Panc1 (cell line): ENCODE results near the gene DSCAML1. TPM values are rescaled to one million over a fixed set of nuclear protein-coding genes. Genes with fewer than 3 reads are reported as not detected.

Source experiments
- ATAC-seq: fragments of 200-7000 bp; cut with Tn5 transposase; 2 replicates; pipeline ENCODE4 v1.9.1; 2020; ENCODE audit warnings: mild to moderate bottlenecking, moderate library complexity
- BruUV-seq: library from RNA; stranded (reverse); fragments of 400-500 nt; replicated peaks from 2 replicates; lab custom pipeline; 2021; lab: Mats Ljungman, UMichigan
- CTCF ChIA-PET: fragments of 300-600 bp; sonication (Branson Sonifier 250); formaldehyde crosslinking; loops from one replicate; lab custom pipeline; 2022; ENCODE audit warnings: antibody characterized with exemption; lab: Charles Lee
- POLR2A ChIA-PET: fragments of 300-600 bp; sonication (Branson Sonifier 250); formaldehyde crosslinking; loops from one replicate; lab custom pipeline; 2022; ENCODE audit warnings: antibody characterized with exemption; lab: Charles Lee
- DNase-seq: peaks from one replicate; pipeline ENCODE4 v3.0.0-alpha.2; 2010; ENCODE audit warnings: low read depth, low spot score
- H3K27ac ChIP-seq: 2 replicates; pipeline ENCODE4 v1.5.1; 2011; ENCODE audit warnings: mild to moderate bottlenecking, low read length, inconsistent platforms
- H3K27me3 ChIP-seq: fragments of 200-500 bp; sonication (Bioruptor generic); 2 replicates; pipeline ENCODE4 v1.6.0; 2014; ENCODE audit warnings: low read length, inconsistent platforms; ENCODE audit not compliant: control insufficient read depth, insufficient read depth
- H3K36me3 ChIP-seq: fragments of 200-500 bp; sonication (Bioruptor generic); 2 replicates; pipeline ENCODE4 v1.5.1; 2014; ENCODE audit warnings: inconsistent platforms, mild to moderate bottlenecking, low read length, moderate library complexity; ENCODE audit not compliant: control insufficient read depth, insufficient read depth
- H3K4me1 ChIP-seq: 2 replicates; pipeline ENCODE4 v1.5.1; 2011; ENCODE audit warnings: inconsistent platforms, mild to moderate bottlenecking, low read length, moderate library complexity; ENCODE audit not compliant: control insufficient read depth, insufficient read depth
- H3K4me3 ChIP-seq, 2 experiments: 2 replicates each; pipeline ENCODE4 v1.5.1; 2011 to 2012; ENCODE audit warnings: low read depth in 2 of 2, low read length in 2 of 2, mild to moderate bottlenecking in 2 of 2, inconsistent platforms in 1 of 2, moderate library complexity in 1 of 2
- H3K9me3 ChIP-seq: fragments of 200-500 bp; sonication (Bioruptor generic); 2 replicates; pipeline ENCODE4 v1.5.1; 2014; ENCODE audit warnings: low read depth, mild to moderate bottlenecking, inconsistent platforms, low read length, moderate library complexity; ENCODE audit not compliant: control insufficient read depth, insufficient read depth
- CTCF ChIP-seq: fragments of 450-650 bp; IDR thresholded peaks from 2 replicates; pipeline ENCODE4 v1.5.1; 2017; ENCODE audit warnings: mild to moderate bottlenecking
- POLR2AphosphoS5 ChIP-seq: IDR thresholded peaks from 2 replicates; pipeline ENCODE4 v1.6.1; 2012; ENCODE audit warnings: mild to moderate bottlenecking, low read depth, low read length, moderate library complexity
- SIN3A ChIP-seq: IDR thresholded peaks from 2 replicates; pipeline ENCODE4 v1.6.1; 2012; ENCODE audit warnings: low read depth, mild to moderate bottlenecking, low read length, moderate library complexity, borderline replicate concordance; ENCODE audit not compliant: insufficient read depth
- TCF7L2 ChIP-seq: IDR thresholded peaks from 2 replicates; pipeline ENCODE4 v1.6.1; 2011; ENCODE audit warnings: mild to moderate bottlenecking, low read depth, low read length, inconsistent platforms
- in situ Hi-C: cut with HindIII; loops from 2 replicates; pipeline ENCODE4 v1.10.0; 2016; ENCODE audit warnings: low sequenced_read_pairs, low pct_unique_long_range_greater_than_20kb
- intact Hi-C: fragments of 100-400 bp; cut with micrococcal nuclease; formaldehyde crosslinking; loops from one replicate; pipeline ENCODE4 v1.10.0; 2022; ENCODE audit not compliant: unreplicated experiment
- total RNA-seq: library from RNA; stranded (reverse); gene quantifications from one replicate; pipeline ENCODE4 v1.2.1, GENCODE V29; 2021; ENCODE audit not compliant: unreplicated experiment
- TF ChIP-seq, protein P1 (sequence below), 2 experiments: IDR thresholded peaks; 2 replicates each; pipeline ENCODE4 v1.6.1; 2011 to 2012; ENCODE audit warnings: low read depth in 2 of 2, control low read depth in 1 of 2, low read length in 1 of 2, mild to moderate bottlenecking in 1 of 2, moderate library complexity in 1 of 2; ENCODE audit not compliant: insufficient read depth in 1 of 2

The DSCAML1 gene
- total RNA-seq, 1 experiment from 2014 or later: 1.6 TPM

GRCh38 chr11:117575856-117576255 lies 221.2 kb downstream of the DSCAML1 start:
- ChIA-PET POLR2A (no interaction called here), CTCF (no interaction called here)
- intact Hi-C loops: no loop called here
- in situ Hi-C loops: no loop called here
- ATAC-seq (no peak), DNase-seq (no peak)
- Histone ChIP-seq H3K36me3 (no peaks in the 10 kb centered on the region), H3K4me1 (no peaks in the 10 kb centered on the region), H3K4me3 (no peak overlapping the region), H3K27me3 (peaks cover 6% of the 10 kb centered on the region; the same call in 1 of the 2 replicates), H3K9me3 (no peaks in the 10 kb centered on the region), H3K27ac (no peak overlapping the region)
- no TSS peak for BruUV-seq
- no peak for TF ChIP-seq CTCF
- TF ChIP-seq, protein P1, sequence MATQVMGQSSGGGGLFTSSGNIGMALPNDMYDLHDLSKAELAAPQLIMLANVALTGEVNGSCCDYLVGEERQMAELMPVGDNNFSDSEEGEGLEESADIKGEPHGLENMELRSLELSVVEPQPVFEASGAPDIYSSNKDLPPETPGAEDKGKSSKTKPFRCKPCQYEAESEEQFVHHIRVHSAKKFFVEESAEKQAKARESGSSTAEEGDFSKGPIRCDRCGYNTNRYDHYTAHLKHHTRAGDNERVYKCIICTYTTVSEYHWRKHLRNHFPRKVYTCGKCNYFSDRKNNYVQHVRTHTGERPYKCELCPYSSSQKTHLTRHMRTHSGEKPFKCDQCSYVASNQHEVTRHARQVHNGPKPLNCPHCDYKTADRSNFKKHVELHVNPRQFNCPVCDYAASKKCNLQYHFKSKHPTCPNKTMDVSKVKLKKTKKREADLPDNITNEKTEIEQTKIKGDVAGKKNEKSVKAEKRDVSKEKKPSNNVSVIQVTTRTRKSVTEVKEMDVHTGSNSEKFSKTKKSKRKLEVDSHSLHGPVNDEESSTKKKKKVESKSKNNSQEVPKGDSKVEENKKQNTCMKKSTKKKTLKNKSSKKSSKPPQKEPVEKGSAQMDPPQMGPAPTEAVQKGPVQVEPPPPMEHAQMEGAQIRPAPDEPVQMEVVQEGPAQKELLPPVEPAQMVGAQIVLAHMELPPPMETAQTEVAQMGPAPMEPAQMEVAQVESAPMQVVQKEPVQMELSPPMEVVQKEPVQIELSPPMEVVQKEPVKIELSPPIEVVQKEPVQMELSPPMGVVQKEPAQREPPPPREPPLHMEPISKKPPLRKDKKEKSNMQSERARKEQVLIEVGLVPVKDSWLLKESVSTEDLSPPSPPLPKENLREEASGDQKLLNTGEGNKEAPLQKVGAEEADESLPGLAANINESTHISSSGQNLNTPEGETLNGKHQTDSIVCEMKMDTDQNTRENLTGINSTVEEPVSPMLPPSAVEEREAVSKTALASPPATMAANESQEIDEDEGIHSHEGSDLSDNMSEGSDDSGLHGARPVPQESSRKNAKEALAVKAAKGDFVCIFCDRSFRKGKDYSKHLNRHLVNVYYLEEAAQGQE (IDR thresholded peaks at IDR 0.05; ENCODE audit: insufficient read depth in 1 of 2, low read depth in 2 of 2, low read length in 1 of 2): no peak
- TF ChIP-seq TCF7L2: no peak
- no peak for TF ChIP-seq SIN3A
- TF ChIP-seq POLR2AphosphoS5: no peak

DNA sequence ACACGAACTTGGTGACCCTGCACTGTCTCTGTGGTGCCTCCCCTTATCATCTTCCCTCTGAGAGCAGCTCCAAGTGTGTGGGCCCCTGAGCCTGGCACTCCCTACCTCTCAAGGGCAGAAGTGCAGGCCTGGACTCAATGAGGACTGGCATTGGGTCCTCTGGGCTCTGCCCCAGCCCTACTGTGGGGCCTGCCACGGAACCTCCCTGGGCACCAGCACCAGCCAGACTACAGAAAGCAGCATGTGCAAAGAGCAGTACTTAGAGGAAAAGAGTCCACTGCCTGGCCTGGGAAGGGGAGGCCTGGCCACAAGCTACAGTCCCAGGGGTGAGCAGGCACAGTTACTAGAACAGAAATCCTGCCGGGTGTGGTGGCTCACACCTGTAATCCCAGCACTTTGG lies 222.5 kb downstream of the DSCAML1 start:
- DNase-seq (no peak), ATAC-seq (no peak)
- ChIA-PET POLR2A (no interaction called here), CTCF (no interaction called here)
- H3K9me3 ChIP-seq: no peaks in the 10 kb centered on the region
- in situ Hi-C loops (no loop called here), intact Hi-C loops (no loop called here)
- BruUV-seq: no TSS peak
- no peak overlapping the region for H3K4me3 ChIP-seq
- H3K27ac ChIP-seq: no peak overlapping the region
- no peaks in the 10 kb centered on the region for H3K4me1 ChIP-seq
- H3K27me3 ChIP-seq: no peaks in the 10 kb centered on the region; the same call in 1 of the 2 replicates
- H3K36me3 ChIP-seq: no peaks in the 10 kb centered on the region
- TF ChIP-seq TCF7L2 (no peak), SIN3A (no peak), POLR2AphosphoS5 (no peak), CTCF (no peak)
- TF ChIP-seq, protein P1 (IDR thresholded peaks at IDR 0.05; ENCODE audit: insufficient read depth in 1 of 2, low read depth in 2 of 2, low read length in 1 of 2): no peak
